Stimulated activated CD4-positive, alpha-beta T cell treated with anti-CD3 and anti-CD28 coated beads, Interleukin-4, amount 100 ng/mL, for 4 hours (primary cell): ENCODE data around the gene ZNF626.
"Not testable (repeated sequence)": the region's sequence is repeated elsewhere in the genome, so short reads cannot be mapped to it uniquely, and the experiment has no call there.

Source experiments
- DNase-seq, 2 experiments: peaks; one replicate each; pipeline ENCODE4 v3.0.0-alpha.2; 2020

ZNF626 gene

GRCh38 chr19:20661150-20661819 is at the start of gene ZNF626:
Gene ZNF626, minus strand, starts transcription at chr19:20661571. Its CDS starts 125 bp downstream, at chr19:20661446.
- DNase-seq: peak; percentile 80 to 89

GRCh38 chr19:20669263-20669662 is 7.9 kb upstream of the ZNF626 start:
- DNase-seq: no peak

DNA sequence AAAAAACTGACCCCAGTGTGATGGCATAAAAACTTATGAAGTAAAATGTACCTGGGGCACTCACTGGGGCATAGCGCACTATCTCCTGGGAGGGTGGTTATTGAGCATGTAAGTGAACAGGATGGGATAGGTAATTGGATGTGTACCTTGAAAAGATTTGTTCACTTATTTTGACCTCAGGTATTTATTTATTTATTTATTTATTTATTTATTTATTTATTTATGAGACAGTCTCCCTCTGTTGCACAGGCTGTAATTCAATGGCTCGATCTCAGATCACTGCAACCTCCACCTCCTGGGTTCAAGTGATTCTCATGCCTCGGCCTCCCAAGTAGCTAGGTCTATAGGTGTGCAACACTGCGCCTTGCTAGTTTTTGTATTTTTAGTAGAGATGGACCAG is 5.9 kb upstream of the ZNF626 start:
- no peak for DNase-seq

GRCh38 chr19:20664901-20665781 is 3.8 kb upstream of the ZNF626 start:
- DNase-seq: no peak

GRCh38 chr19:20664475-20664874 is 3.1 kb upstream of the ZNF626 start:
- not testable (repeated sequence) for DNase-seq

DNA sequence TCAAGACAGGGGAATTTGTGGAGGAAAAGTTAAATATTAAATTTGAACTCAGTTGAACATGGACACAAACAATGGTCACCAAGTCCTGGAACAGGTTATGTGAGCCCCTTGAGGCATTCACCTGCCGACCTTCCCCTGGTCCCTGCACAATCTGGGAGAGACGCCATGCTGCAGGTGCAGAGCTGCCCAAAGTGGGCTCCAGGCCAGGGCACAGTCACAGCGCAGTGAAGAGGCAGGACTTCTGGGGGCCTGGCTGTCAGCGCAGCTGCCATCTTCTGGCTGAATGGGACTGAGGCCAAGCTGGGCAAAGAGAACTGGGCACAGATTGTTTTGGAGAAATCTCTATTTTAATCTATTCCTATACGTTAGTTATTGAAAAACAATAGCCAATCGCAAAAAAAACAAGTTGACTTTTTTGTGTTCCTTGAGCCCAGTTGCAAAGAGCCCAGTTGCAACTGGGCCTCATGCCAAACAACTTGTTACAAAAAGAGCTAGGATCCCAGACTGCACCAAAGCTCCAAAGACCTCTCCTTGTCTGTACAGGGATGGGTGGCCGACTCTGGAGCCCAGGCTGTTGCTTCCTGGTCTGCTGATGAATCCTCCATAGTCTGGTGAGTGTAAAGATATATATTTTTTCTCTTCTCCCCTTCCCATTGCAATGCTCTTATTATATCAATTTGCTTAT is 1.2 kb upstream of the ZNF626 start:
- DNase-seq: no peak

DNA sequence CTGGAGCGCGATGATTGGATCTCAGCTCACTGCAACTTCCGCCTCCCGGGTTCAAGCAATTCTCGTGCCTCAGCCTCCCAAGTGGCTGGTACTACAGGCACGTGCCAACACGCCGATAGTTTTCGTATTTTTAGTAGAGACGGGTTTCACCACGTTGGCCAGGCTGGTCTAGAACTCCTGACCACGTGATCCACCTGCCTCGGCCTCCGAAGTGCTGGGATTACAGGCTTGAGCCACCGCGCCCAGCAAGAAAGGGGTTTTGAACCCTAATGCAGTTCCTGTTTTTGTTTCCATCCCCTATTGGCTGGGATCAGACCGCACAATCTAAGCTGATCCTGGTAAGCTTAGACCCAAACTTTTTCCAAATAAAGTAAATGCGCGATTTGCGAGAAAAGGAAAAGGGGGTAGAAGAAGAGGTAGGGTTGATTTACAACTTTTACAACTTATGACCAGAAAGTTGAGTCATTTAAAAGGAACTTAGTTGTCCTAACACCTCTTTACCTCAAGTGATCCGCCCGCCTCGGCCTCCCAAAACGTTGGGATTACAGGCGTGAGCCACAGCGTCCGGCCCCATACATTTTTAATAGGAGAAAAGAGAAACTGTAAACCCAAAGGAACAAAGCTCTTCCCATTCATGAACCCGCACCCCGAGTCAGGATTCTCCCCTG is 764 bp downstream of the ZNF626 start:
- no peak for DNase-seq

DNA sequence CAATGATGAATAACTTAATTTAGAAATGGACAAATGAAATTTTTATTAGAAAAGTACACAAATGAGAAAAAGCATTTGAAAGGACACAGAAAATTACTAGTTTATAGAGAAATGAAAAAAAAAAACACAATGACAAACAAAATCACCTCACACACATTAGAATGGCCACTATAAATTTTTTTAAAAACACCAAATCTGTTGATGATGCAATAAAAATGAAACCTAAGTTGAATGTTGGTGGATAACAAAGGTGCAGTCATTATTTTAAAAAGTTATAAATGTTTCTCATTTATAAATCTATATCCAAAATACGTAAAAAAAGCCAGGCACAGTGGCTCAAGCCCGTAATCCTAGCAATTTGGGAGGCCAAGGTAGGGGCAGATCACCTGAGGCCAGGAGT is 20.8 kb downstream of the ZNF626 start:
- no peak for DNase-seq

GRCh38 chr19:20640023-20640422 is 21.3 kb downstream of the ZNF626 start:
- DNase-seq: no peak

GRCh38 chr19:20624560-20624959 is 36.8 kb downstream of the ZNF626 start:
- not testable (repeated sequence) for DNase-seq

DNA sequence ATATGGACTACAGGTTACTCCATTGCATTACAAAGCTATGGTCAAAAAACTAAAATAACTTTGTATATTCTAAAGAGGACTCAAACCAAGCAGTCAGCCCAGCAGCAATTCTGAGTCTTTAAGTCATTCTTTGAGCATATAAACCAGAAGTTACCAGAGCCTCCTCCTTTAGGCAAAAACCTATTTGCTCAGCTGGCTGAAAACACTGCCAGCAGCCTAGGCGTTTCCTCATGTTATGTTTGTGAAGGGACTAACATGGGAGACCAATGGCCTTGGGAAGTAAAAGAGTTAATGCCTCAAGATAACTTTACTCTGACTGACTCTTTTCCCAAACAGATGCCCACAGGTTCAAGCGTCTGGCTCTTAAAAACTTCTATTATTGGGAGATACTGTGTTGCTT is 45.3 kb downstream of the ZNF626 start:
- no peak for DNase-seq

GRCh38 chr19:20614971-20615370 is 46.4 kb downstream of the ZNF626 start:
- DNase-seq: not testable (repeated sequence)

- no peak for DNase-seq
These were observed 48.6 kb downstream of the ZNF626 start for GRCh38 chr19:20612711-20613316.

- DNase-seq: no peak
These were observed 49.5 kb downstream of the ZNF626 start for GRCh38 chr19:20611866-20612265.

DNA sequence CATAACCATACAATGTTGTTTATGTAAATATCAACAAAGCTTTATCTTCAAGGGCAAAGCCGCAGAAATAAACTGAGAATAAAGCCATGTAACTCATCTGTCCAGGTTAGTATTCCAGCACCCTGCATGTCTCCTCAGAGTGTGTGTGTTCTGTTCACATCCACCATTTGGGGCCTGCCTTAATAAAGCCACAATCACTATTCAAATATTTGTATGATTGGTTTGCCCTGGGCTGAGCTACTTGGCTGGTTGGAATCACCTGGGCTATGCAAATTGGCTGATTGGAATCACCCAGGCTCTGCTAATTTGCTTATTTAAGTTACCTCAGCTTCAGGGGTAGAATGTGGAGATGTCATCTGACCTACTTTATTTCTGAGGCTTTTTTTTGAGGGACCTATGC is 53.4 kb downstream of the ZNF626 start:
- no peak for DNase-seq
